Mucosa of descending colon (tissue), 3 donors: ENCODE measurements around the gene ABTB2. TPM values are rescaled to one million over a fixed set of nuclear protein-coding genes. Genes with fewer than 3 reads are reported as not detected.

Experiments
- ATAC-seq: fragments of 200-7000 bp; cut with Tn5 transposase; one replicate; pipeline ENCODE4 v1.9.1; 2020; ENCODE audit warnings: mild to moderate bottlenecking, moderate library complexity
- DNase-seq, 3 donors: peaks; one replicate each; pipeline ENCODE4 v3.0.0-alpha.2; 2020
- H3K36me3 ChIP-seq: fragments of 200-600 bp; one replicate; pipeline ENCODE4 v1.8.0; 2021; ENCODE audit warnings: low read depth, mild to moderate bottlenecking
- H3K4me1 ChIP-seq: fragments of 200-600 bp; one replicate; pipeline ENCODE4 v1.8.0; 2021; ENCODE audit warnings: low read depth, mild to moderate bottlenecking
- H3K4me3 ChIP-seq: fragments of 200-600 bp; one replicate; pipeline ENCODE4 v1.8.0; 2021; ENCODE audit warnings: mild to moderate bottlenecking
- H3K9me3 ChIP-seq: fragments of 200-600 bp; one replicate; pipeline ENCODE4 v1.8.0; 2021; ENCODE audit warnings: mild to moderate bottlenecking
- CTCF ChIP-seq: fragments of 200-600 bp; IDR thresholded peaks from one replicate; pipeline ENCODE4 v1.8.0; 2022; ENCODE audit warnings: antibody characterized with exemption, mild to moderate bottlenecking
- intact Hi-C, 2 donors: fragments of 100-400 bp; cut with DNase I in 1 of 2; cut with micrococcal nuclease in 1 of 2; formaldehyde crosslinking; loops; one replicate each; pipeline versions ENCODE4 v1.11.0 to v1.11.1; 2022; cut with DNase I, micrococcal nuclease
- total RNA-seq, 3 donors: library from RNA; stranded (reverse); fragmentation: NEBNext Ultra II Directional in 2 of 3; extraction: Animal tissue kit (Norgen Biotek cat#: 25700) in 2 of 3; gene quantifications; one replicate each; pipeline versions ENCODE4 v1.2.1 to v1.2.4, GENCODE V29; 2021 to 2023
- donor health status: DM: no; HTN: no; CAD: no; lungs with moderate emphysema.
- donor health status: DM: no; HTN: no; CAD: no.
- donor health status: DM: no; HTN: yes; CAD: no.

The ABTB2 gene
- total RNA-seq, 3 donors from 2014 or later: 12.8 to 16.8 (median 14.3) TPM

GRCh38 chr11:34185926-34186841 is 171.6 kb downstream of the ABTB2 start:
- no peak for DNase-seq
- Histone ChIP-seq H3K4me3 (no peak overlapping the region), H3K4me1 (no peaks in the 10 kb centered on the region), H3K36me3 (no peaks in the 10 kb centered on the region), H3K9me3 (no peaks in the 10 kb centered on the region)
- no peak for TF ChIP-seq CTCF
- intact Hi-C loops: no loop called here
- ATAC-seq: no peak

- intact Hi-C loops: no loop called here
- no peaks in the 10 kb centered on the region for H3K36me3 ChIP-seq
- no peak for TF ChIP-seq CTCF
- no peaks in the 10 kb centered on the region for H3K4me1 ChIP-seq
- H3K9me3 ChIP-seq: no peaks in the 10 kb centered on the region
- DNase-seq: no peak
- no peak overlapping the region for H3K4me3 ChIP-seq
- ATAC-seq: no peak
Measured at GRCh38 chr11:34184505-34185015, 173.2 kb downstream of the ABTB2 start.

GRCh38 chr11:34183848-34184391 is 173.9 kb downstream of the ABTB2 start:
- no peak for DNase-seq
- intact Hi-C loops: no loop called here
- Histone ChIP-seq H3K36me3 (no peaks in the 10 kb centered on the region), H3K4me1 (no peaks in the 10 kb centered on the region), H3K4me3 (no peak overlapping the region), H3K9me3 (no peaks in the 10 kb centered on the region)
- no peak for ATAC-seq
- TF ChIP-seq CTCF: no peak

GRCh38 chr11:34182921-34183685 is 174.7 kb downstream of the ABTB2 start:
- ATAC-seq: no peak
- no peak for DNase-seq
- no peaks in the 10 kb centered on the region for H3K9me3 ChIP-seq

More at GRCh38 chr11:34182921-34183685, 174.7 kb downstream of the ABTB2 start:
- intact Hi-C loops: no loop called here
- H3K4me1 ChIP-seq: no peaks in the 10 kb centered on the region
- H3K36me3 ChIP-seq: no peaks in the 10 kb centered on the region
- no peak overlapping the region for H3K4me3 ChIP-seq
- TF ChIP-seq CTCF: no peak
